ENCODE results near the gene STAG1.

STAG1 gene

GRCh38 chr3:136396916-136397315 is 355.3 kb downstream of the STAG1 start:
- peaks cover 6% of the 10 kb centered on the region; the same call in 1 of the 2 replicates for H3F3A ChIP-seq (ENCODE audit: insufficient read depth)
- H3K9me2 ChIP-seq (replicated peaks; ENCODE audit: insufficient read depth, low read length), result no peaks in the 10 kb centered on the region
- no peaks in the 10 kb centered on the region for H3K79me2 ChIP-seq (ENCODE audit: insufficient read depth, low read length)
- no peak overlapping the region for H2AFZ ChIP-seq (ENCODE audit: low read depth, low read length, severe bottlenecking)
- H3K4me3 ChIP-seq (ENCODE audit: insufficient read depth, low read length, poor library complexity, severe bottlenecking), result no peak overlapping the region
- H3K9me3 ChIP-seq (ENCODE audit: insufficient read depth, low read length), result no peaks in the 10 kb centered on the region
- H3K27ac ChIP-seq (ENCODE audit: low read depth, low read length), result no peak overlapping the region
- no peaks in the 10 kb centered on the region for H3K27me3 ChIP-seq (ENCODE audit: low read length)
- peaks cover 3% of the 10 kb centered on the region; the same call in 1 of the 2 replicates for H3K36me3 ChIP-seq (ENCODE audit: low read length)
- no peak for TF ChIP-seq CTCF (IDR thresholded peaks at IDR 0.05; ENCODE audit: insufficient read depth, low read length, poor library complexity, severe bottlenecking)
- no peak for TF ChIP-seq EZH2phosphoT487 (conservative IDR thresholded peaks at IDR 0.05; ENCODE audit: low read length)
- H3K4me2 ChIP-seq (ENCODE audit: low read depth, low read length, poor library complexity, severe bottlenecking), result no peak overlapping the region
- no peak overlapping the region for H3K9ac ChIP-seq (ENCODE audit: low read length)
- no peaks in the 10 kb centered on the region for H4K20me1 ChIP-seq (ENCODE audit: low read depth, low read length)

- TF ChIP-seq CTCF (IDR thresholded peaks at IDR 0.05; ENCODE audit: insufficient read depth, low read length, poor library complexity, severe bottlenecking), result no peak
- no peak for TF ChIP-seq EZH2phosphoT487 (conservative IDR thresholded peaks at IDR 0.05; ENCODE audit: low read length)
Observed at GRCh38 chr3:136390574-136390973, 361.6 kb downstream of the STAG1 start.

GRCh38 chr3:136387031-136387430 is 365.1 kb downstream of the STAG1 start:
- Histone ChIP-seq H3K4me3 (ENCODE audit: insufficient read depth, low read length, poor library complexity, severe bottlenecking) (no peak overlapping the region), H3K9me3 (ENCODE audit: insufficient read depth, low read length) (no peaks in the 10 kb centered on the region), H3K27me3 (ENCODE audit: low read length) (no peaks in the 10 kb centered on the region), H3K27ac (ENCODE audit: low read depth, low read length) (no peak overlapping the region), H3K9me2 (replicated peaks; ENCODE audit: insufficient read depth, low read length) (no peaks in the 10 kb centered on the region), H3K4me2 (ENCODE audit: low read depth, low read length, poor library complexity, severe bottlenecking) (no peak overlapping the region), H3K79me2 (ENCODE audit: insufficient read depth, low read length) (no peaks in the 10 kb centered on the region), H3K36me3 (ENCODE audit: low read length) (no peaks in the 10 kb centered on the region), H2AFZ (ENCODE audit: low read depth, low read length, severe bottlenecking) (no peak overlapping the region), H4K20me1 (ENCODE audit: low read depth, low read length) (no peaks in the 10 kb centered on the region), H3K9ac (ENCODE audit: low read length) (no peak overlapping the region), H3F3A (ENCODE audit: insufficient read depth) (peaks cover 2% of the 10 kb centered on the region; the same call in 1 of the 2 replicates)
- TF ChIP-seq EZH2phosphoT487 (conservative IDR thresholded peaks at IDR 0.05; ENCODE audit: low read length), result no peak
- no peak for TF ChIP-seq CTCF (IDR thresholded peaks at IDR 0.05; ENCODE audit: insufficient read depth, low read length, poor library complexity, severe bottlenecking)

More at GRCh38 chr3:136390574-136390973, 361.6 kb downstream of the STAG1 start:
- Histone ChIP-seq H3K27me3 (ENCODE audit: low read length) (no peaks in the 10 kb centered on the region), H3K36me3 (ENCODE audit: low read length) (no peaks in the 10 kb centered on the region), H3K4me3 (ENCODE audit: insufficient read depth, low read length, poor library complexity, severe bottlenecking) (no peak overlapping the region), H3K79me2 (ENCODE audit: insufficient read depth, low read length) (no peaks in the 10 kb centered on the region), H3K27ac (ENCODE audit: low read depth, low read length) (no peak overlapping the region), H3F3A (ENCODE audit: insufficient read depth) (peaks cover 4% of the 10 kb centered on the region; the same call in 1 of the 2 replicates), H3K4me2 (ENCODE audit: low read depth, low read length, poor library complexity, severe bottlenecking) (no peak overlapping the region), H3K9me2 (replicated peaks; ENCODE audit: insufficient read depth, low read length) (no peaks in the 10 kb centered on the region), H3K9ac (ENCODE audit: low read length) (no peak overlapping the region), H2AFZ (ENCODE audit: low read depth, low read length, severe bottlenecking) (no peak overlapping the region), H4K20me1 (ENCODE audit: low read depth, low read length) (no peaks in the 10 kb centered on the region), H3K9me3 (ENCODE audit: insufficient read depth, low read length) (no peaks in the 10 kb centered on the region)

Data from SU-DHL-6 (cell line).